ENCODE results near the gene CASP6. TPM values are rescaled to one million over a fixed set of nuclear protein-coding genes. Genes with fewer than 3 reads are reported as not detected.

Gene CASP6
- total and polyA plus RNA-seq, 2 of the 8 experiments (the other 6 are each of a cell fraction or from before 2014, with no cell fraction given): 29.5 to 35.1 TPM

DNA sequence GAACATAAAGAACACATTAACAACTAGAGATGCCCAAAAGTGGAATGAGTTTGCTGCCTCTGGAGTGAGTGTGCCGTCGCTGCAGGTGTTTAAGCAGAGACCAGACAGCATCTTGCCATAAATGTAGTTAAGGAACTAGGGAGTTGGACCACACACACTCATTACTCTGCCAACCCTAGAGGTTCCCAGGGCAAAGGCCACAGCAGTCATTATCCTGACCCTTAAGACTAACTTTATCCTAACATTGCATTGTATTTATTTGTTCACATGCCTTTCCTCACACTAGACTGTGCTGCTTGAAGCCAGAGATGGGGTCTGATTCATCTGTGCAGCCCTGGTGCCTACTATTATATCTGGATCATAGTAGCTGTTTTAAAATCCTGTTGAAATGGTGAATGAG is 43.5 kb upstream of the CASP6 start (continued):
- TF ChIP-seq ATF2 (IDR thresholded peaks at IDR 0.05; ENCODE audit: low read length): no peak
